Cortex of kidney (tissue), 1 donor: ENCODE results near the gene PADI2.

Source experiments
- DNase-seq: peaks from one replicate; lab custom pipeline; 2025; lab: John Stamatoyannopoulos, UW

PADI2 gene

GRCh38 chr1:17053685-17054410 lies 65.4 kb downstream of the PADI2 start, which contains the start of gene SDHB:
SDHB (minus strand) TSS chr1:17054032; CDS start chr1:17054019, 13 bp downstream.
- peak; percentile 90 for DNase-seq

- DNase-seq, result no peak
Measured at GRCh38 chr1:17053086-17053684, 66.1 kb downstream of the PADI2 start.

GRCh38 chr1:17052641-17053040 lies 66.6 kb downstream of the PADI2 start:
- DNase-seq, result no peak

- no peak for DNase-seq
Measured at GRCh38 chr1:17052038-17052437, 67.2 kb downstream of the PADI2 start.

- DNase-seq, result no peak
Measured at GRCh38 chr1:17047924-17048323, 71.3 kb downstream of the PADI2 start.

- DNase-seq, result no peak
Measured at GRCh38 chr1:17046334-17046657, 73.0 kb downstream of the PADI2 start.

GRCh38 chr1:17045634-17046333 lies 73.5 kb downstream of the PADI2 start:
- no peak for DNase-seq

GRCh38 chr1:17045150-17045549 lies 74.1 kb downstream of the PADI2 start:
- no peak for DNase-seq

GRCh38 chr1:17043676-17044075 lies 75.6 kb downstream of the PADI2 start:
- DNase-seq, result no peak

GRCh38 chr1:17040135-17040534 lies 79.1 kb downstream of the PADI2 start:
- no peak for DNase-seq

- no peak for DNase-seq
Measured at GRCh38 chr1:17039522-17039921, 79.7 kb downstream of the PADI2 start.

GRCh38 chr1:17033481-17033880 lies 85.8 kb downstream of the PADI2 start:
- no peak for DNase-seq

GRCh38 chr1:17032741-17033140 lies 86.5 kb downstream of the PADI2 start:
- no peak for DNase-seq

GRCh38 chr1:17031436-17031835 lies 87.8 kb downstream of the PADI2 start:
- DNase-seq, result no peak

- no peak for DNase-seq
Measured at GRCh38 chr1:17030206-17030605, 89.0 kb downstream of the PADI2 start.

GRCh38 chr1:17028662-17029188 lies 90.5 kb downstream of the PADI2 start:
- no peak for DNase-seq

GRCh38 chr1:17027900-17028299 lies 91.4 kb downstream of the PADI2 start:
- no peak for DNase-seq

- no peak for DNase-seq
Measured at GRCh38 chr1:17027403-17027802, 91.8 kb downstream of the PADI2 start.

GRCh38 chr1:17024721-17025120 lies 94.5 kb downstream of the PADI2 start:
- no peak for DNase-seq

GRCh38 chr1:17023573-17023972 lies 95.7 kb downstream of the PADI2 start:
- DNase-seq, result no peak

- no peak for DNase-seq
Measured at GRCh38 chr1:17023102-17023501, 96.1 kb downstream of the PADI2 start.

- DNase-seq, result no peak
Measured at GRCh38 chr1:17021896-17022295, 97.4 kb downstream of the PADI2 start.

- DNase-seq, result no peak
Measured at GRCh38 chr1:17020502-17020901, 98.7 kb downstream of the PADI2 start.
